ENCODE data around the gene TMEM222.

Gene TMEM222

DNA sequence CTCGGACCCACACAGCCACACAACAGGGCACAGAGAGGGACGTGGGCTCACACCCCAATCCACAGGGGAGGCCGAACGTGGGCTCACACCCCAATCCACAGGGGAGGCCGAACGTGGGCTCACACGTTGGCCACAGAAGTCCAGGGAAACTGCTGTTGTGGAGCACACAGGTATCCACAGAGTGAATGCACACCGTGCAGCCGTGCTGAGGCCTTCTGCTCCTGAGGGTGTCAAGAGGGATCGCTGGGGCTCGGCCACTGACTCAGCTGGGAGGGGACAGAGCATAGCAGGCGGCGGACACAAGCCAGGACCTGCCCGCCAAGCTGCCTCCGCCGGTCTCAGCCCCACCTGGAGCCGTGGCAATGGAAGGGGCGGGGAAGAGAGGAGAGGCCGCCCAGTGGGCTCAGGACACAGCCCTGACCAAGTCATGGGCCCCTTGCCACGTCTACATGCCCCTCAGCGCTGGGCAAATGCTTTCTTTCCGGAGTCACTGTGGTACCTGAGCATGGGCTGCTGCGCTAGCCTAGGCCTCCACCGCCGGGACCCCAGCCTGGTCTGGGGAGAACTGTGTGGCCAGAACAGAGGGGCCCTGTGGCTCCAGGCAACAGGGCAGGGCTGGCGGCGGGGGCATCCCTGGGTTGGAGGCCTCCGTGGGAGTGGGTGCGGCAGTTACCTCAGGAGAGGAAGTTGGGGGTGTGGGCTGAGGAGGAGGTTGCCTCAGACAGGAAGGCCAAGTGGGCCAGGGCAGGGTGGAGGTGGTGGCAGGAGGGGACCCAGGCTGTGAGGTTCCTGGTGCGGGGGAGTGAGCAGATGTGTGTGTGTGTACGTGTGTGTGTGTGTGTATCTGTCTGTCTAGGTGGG lies 21.0 kb downstream of the TMEM222 start:
- DNase-seq: peak; percentile 74

DNA sequence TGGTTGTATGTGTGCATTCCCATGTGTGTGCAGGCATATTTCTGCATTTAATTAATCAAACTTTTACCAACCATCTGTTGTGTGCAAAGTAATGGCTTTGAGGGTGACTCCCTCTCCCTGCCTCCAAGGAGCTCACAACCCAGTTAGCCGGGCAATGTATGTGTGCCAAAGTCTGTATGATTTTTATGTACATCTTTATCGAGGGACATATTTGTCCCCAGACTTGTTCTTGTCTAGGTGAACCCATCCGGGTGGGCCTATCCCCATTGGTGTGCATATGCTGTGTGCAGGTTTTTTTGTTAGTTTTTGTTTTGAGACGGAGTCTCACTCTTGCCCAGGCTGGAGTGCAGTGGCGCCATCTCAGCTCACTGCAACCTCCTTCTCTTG lies 21.7 kb downstream of the TMEM222 start:
- no peak for DNase-seq

GRCh38 chr1:27345272-27345671 lies 23.3 kb downstream of the TMEM222 start:
- no peak for DNase-seq

DNA sequence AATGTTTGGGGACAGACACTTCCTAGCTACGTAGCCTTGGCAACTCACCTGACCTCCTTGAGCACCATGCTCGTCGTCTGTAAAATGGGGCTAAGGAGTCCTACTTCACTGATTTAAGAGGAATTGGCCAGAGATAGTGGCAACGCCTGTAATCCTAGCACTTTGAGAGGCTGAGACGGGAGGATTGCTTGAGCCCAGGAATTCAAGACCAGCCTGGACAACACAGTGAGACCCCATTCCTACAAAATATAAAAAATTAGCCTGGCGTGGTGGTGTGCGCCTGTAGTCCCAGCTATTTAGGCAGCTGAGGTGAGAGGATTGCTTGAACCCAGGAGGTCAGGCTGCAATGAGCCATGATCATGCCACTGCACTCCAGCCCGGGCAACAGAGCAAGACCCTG lies 24.4 kb downstream of the TMEM222 start:
- no peak for DNase-seq

DNA sequence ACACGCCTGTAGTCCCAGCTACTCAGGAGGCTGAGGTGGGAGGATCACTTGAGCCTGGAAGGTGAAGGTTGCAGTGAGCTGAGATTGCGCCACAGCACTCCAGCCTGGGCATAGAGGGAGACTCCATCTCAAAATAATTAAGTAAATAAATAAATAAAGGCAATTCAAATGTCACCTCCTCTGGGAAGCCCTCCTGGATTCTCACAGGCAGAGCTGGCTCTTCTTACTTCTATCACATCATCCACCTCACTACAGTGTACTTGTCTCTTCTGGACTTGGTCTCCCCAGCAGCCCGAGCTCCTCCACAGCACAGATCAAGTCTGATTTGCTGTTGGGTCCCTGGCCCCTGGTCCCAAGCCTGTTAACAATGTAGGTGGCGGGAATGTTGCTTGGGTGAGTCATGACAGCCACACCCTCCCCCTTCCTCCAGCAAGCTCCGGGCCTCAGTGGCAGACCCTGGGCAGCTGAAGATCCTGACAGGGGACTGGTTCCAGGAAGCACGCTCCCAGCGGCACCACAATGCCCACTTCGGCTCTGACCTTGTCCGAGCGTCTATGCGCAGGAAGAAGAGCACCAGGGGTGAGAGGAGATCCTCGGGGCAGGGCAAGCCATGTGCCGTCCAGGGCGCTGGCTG lies 25.1 kb downstream of the TMEM222 start:
- no peak for DNase-seq

GRCh38 chr1:27348861-27349783 lies 27.2 kb downstream of the TMEM222 start:
- no peak for DNase-seq

GRCh38 chr1:27349784-27350662 lies 28.1 kb downstream of the TMEM222 start:
- DNase-seq: no peak

GRCh38 chr1:27350663-27351540 lies 28.9 kb downstream of the TMEM222 start:
- no peak for DNase-seq

GRCh38 chr1:27351541-27352107 lies 29.7 kb downstream of the TMEM222 start:
- DNase-seq: no peak

DNA sequence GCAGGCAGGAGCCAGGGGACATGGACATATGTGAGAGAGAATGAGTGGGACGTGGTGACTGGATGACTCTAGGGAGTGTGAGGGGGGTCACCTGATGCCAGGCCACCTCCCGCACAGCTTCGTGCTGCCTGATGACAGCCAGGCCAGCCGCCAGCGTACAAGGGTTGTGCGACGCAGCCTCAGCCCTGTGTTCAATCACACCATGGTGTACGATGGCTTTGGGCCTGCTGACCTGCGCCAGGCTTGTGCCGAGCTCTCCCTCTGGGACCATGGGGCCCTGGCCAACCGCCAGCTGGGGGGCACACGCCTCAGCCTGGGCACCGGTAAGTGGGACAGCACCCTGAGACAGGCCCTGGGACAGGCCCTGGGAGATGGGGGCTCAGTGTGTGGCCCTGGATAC lies 31.2 kb downstream of the TMEM222 start:
- DNase-seq: no peak

DNA sequence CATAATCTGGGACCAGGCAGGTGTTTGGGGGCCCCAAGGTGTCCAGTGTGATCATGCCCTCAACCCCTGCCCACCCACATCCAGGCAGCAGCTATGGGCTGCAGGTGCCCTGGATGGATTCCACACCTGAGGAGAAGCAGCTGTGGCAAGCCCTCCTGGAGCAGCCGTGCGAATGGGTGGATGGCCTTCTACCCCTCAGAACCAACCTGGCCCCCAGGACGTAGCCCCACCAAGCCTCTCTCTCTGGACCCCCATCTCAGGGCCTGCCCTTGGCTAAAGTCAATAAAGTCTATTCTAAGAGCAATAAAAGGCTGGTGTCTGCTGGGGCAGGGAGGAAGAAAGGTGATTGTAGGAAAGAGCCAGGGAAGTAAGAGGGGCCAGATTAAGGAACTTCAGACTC lies 31.7 kb downstream of the TMEM222 start:
- no peak for DNase-seq

GRCh38 chr1:27355683-27356082 lies 33.7 kb downstream of the TMEM222 start:
- DNase-seq: no peak

DNA sequence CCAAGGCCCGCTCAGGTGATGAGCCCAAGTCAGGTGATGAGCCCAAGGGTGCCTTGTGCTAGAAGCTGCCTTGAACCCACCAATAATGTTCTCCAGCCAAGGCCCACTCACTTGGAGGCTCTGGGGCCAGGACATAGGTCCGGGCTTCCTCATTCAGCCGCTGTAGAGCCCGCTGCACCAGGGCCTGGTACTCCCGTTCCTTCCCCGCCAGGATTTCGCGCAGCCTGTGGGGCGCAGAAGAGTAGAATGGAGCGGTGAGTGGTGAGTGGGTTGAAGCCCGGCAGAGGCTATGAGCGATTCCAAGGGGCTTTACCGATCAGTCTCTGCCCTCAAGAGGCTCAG lies 34.3 kb downstream of the TMEM222 start:
- no peak for DNase-seq

GRCh38 chr1:27356619-27357280 lies 34.8 kb downstream of the TMEM222 start:
- peak; percentile 48 for DNase-seq

GRCh38 chr1:27357281-27358037 lies 35.5 kb downstream of the TMEM222 start:
- peak; percentile 70 for DNase-seq

- DNase-seq: no peak
Observed at GRCh38 chr1:27358038-27358927, 36.3 kb downstream of the TMEM222 start.

- DNase-seq: no peak
Observed at GRCh38 chr1:27358928-27359313, 37.0 kb downstream of the TMEM222 start.

- DNase-seq: peak; percentile 27
Observed at GRCh38 chr1:27359822-27360158, 37.8 kb downstream of the TMEM222 start.
